GM19397 (cell line): ENCODE measurements around the gene PLEK.

Experiments
- ATAC-seq: cut with Tn5 transposase; IDR thresholded peaks from one replicate; pipeline ENCODE4 v1.9.1; 2021; ENCODE audit warnings: mild to moderate bottlenecking, moderate library complexity; ENCODE audit not compliant: unreplicated experiment

PLEK gene

GRCh38 chr2:68413466-68413865 is 48.4 kb downstream of the PLEK start:
- no peak for ATAC-seq

DNA sequence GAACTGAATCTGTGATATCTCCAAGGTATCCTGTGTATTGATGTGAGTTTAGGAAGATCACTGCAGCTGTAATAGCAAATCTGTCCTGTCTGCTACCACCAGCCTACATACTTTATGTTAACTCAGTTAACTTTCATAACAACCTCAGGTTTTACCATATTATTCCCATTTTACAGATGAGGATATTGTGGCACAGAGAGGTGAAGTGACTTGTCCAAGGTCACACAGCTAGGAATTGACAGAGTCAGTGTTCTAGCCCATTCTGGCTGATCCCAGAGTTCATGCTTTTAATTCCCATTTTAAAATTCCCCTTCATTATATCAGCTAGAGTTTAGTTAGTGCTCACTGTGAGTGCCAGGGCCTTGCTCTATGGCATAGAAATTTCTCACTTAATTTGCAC is 49.4 kb downstream of the PLEK start:
- ATAC-seq, result no peak

DNA sequence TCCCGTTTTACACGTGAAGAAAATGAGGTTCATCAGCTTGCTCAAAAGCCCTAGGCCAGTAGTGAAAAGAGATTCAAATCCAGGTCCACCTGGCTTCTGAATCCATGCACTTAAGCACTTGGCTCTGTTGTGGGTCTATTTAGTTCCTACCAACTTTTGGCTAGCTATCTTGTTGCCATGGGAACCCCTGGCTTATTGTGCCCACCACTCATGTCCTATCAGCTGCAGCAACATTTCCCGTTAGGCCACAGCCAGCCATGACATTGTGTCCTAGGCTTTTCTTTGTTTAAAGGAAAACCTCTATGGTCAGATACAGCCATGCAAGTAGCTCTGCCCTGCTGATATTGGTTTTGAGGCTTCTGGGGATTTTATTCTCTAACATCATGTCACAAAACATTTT is 49.8 kb downstream of the PLEK start:
- no peak for ATAC-seq

GRCh38 chr2:68415521-68415920 is 50.4 kb downstream of the PLEK start:
- ATAC-seq, result no peak

GRCh38 chr2:68416081-68416675 is 51.1 kb downstream of the PLEK start:
- ATAC-seq, result no peak

- no peak for ATAC-seq
Observed at GRCh38 chr2:68417926-68418325, 52.8 kb downstream of the PLEK start.

DNA sequence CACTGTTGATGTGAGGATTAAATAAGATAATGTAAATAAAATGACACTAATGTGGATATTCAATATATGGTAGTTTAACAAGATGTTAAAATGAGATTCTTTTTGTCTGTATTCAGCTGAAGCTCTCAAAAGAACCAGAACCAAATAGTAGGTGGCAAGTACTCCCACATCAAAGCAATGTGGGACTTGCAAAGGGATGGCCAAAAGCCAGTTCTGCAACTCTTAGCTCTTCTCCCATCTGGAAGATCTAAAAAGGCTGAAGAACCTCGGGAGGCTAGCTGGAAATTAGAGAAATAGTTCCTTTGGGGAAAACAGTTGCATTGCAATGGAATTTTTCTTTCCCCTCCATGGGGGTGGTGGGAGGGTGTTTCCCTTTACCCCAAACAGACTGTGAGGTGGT is 53.3 kb downstream of the PLEK start:
- no peak for ATAC-seq

DNA sequence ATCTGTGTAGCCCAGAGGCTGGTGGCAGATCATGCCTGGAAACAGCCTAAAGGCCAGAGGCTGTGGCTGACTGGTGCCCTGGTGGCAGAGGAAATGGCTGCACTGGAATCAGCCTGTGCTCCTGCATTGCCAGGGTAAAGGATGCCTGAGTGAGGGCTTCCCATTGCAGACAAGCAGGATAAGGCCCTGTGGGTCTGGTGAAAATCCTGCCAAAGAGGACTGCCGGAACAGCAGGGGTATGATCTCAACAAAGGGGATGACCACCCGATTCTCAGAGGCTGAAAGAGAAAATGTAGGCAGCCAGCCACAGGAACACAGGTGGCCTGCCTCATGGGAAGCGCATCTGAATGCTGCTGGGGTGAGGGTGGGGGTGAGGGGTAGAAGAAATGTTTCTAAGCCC is 53.8 kb downstream of the PLEK start:
- ATAC-seq, result no peak

- ATAC-seq, result no peak
Observed at GRCh38 chr2:68420254-68420910, 55.3 kb downstream of the PLEK start.

- peak; percentile 74 for ATAC-seq
Observed at GRCh38 chr2:68423966-68424650, 59.0 kb downstream of the PLEK start.

- no peak for ATAC-seq
Observed at GRCh38 chr2:68425503-68425902, 60.4 kb downstream of the PLEK start.

GRCh38 chr2:68426446-68426845 is 61.4 kb downstream of the PLEK start:
- ATAC-seq, result no peak

- ATAC-seq, result peak; percentile 28
Observed at GRCh38 chr2:68426848-68427579, 61.9 kb downstream of the PLEK start.

DNA sequence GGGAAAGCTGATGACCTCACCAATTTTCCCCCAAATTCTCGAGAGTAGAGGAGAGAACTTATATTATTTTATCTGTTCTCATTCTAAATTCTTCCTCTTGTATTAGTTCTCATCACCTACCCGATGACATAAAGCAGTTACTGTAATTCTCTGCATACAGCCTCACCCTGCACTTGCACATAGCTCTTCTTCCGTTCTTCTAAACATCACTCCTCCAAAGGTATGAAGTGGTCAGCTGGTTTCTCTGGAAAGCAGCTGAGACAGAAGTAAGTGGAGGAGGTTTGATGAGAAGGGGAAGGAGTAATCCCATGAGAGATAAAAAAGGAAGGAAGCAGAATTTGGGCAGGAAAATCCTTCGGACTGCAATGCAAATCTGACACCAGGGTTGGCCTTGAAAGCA is 63.0 kb downstream of the PLEK start:
- ATAC-seq, result no peak

DNA sequence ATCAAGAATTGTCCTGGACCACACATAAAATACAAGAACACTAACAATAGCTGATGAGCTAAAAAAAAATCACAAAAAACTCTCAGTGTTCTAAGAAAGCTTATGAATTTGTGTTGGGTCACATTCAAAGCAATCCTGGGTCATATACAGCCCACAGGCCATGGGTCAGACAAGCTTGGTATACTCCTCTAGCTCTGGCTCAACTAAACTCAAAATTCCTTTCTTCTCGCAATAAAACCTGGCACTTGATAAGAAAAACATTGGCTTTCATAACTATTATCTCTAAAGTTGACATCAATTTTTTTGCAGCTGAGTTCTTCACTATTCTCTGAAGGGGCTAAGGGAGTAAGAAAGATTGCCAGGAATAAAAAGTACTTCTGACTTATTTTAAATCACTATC is 63.7 kb downstream of the PLEK start:
- no peak for ATAC-seq

DNA sequence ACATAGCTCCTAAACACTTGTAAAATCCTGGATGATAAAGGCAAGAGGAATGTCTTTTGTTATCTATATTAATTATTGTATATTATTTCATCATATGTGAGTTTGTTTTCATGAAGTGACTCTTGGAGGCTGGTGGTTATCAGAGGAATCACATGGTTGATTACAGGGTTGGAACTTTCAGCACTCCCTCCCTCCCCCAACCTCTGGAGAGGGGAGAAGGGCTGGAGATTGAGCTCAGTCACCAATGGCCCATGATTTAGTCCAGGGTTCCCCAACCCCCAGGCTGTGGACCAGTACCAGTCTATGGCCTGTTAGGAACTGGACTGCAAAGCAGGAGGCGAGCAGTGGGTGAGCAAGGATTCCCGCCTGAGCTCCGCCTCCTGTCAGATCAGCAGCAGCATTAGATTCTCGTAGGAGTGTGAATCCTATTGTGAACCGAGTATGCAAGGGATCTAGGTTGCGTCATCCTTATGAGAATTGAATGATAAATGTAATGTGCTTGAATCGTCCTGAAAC is 64.3 kb downstream of the PLEK start:
- no peak for ATAC-seq

GRCh38 chr2:68431316-68431972 is 66.4 kb downstream of the PLEK start:
- no peak for ATAC-seq

DNA sequence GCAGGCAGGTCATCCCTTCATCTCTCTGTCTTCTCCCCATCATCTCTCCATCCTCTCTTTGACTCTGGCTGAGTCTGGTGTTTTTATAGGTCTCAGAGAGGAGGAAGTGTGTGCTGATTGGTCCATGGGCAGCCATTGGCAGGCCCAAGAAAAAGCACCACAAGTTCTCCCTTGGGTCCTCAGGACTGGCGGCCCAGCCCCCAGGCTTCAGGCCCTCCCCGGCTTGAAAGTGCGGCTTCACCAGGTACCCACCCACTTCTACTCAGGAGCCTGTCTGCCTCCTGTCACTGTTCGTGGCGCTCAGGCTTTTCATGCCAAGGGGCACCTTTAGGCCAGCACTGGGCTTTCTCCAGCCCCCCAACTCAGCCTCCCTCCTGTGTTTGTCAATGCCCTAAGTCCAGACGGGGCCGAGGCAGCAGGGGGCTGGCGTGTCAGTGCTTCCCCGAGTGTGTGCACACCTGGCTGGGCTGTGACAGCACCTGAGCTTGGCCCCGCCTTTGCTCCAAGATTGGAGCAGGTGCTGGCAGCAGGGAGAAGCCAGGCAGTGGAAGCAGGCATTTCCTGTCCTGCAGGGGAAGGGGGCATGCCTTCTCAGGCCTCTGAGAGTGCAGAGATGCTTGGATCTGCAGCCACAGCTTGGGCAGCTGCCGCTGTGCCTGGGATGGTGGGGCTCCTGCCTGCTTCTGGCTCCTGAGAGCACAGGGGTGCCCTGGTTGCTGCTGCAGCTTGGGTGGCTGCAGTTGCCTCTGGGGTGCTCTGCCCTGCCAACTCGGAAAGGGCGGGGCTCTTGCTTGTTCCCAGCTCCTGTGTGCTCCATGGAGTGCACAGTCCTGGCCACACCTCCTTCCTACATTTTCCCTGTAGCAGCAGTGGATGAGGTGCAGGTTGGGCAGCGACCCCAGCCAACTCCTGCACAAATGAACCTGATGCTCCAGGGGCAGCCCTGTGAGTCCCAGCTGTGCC is 67.9 kb downstream of the PLEK start:
- no peak for ATAC-seq

- no peak for ATAC-seq
Observed at GRCh38 chr2:68434981-68435380, 69.9 kb downstream of the PLEK start.

DNA sequence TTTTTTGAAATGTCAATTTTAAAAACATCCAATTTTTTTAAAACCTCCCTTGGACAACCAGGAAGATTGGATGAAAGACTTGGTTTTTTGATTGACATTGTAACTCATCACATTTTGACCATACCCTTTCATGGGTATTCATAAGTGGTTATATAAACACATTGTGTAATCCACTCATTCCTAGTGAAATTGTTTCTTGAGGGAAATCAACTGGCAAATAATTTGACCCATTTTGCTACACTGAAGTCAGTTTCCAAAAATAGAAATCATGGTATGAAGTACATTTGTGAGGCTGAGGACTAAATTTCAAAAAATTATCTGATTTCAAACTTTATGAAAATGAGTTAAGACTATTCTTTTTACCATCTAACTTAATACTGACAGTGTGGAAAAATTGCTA is 70.5 kb downstream of the PLEK start:
- ATAC-seq, result no peak
